ENCODE results near the gene CCDC154. TPM values are rescaled to one million over a fixed set of nuclear protein-coding genes. Genes with fewer than 3 reads are reported as not detected.

CCDC154 gene
- total and polyA plus RNA-seq, 2 donors (not counting 3 experiments of a cell fraction or from before 2014, with no cell fraction given), result 0.65 to 0.75 TPM

- H3K27me3 ChIP-seq (ENCODE audit: control insufficient read depth in 2 of 2, insufficient read depth in 2 of 2, low read length in 2 of 2), result no peaks in the 10 kb centered on the region
- H3K27ac ChIP-seq (ENCODE audit: insufficient read depth, low read depth, low read length), result no peak overlapping the region
- no peaks in the 10 kb centered on the region for H3K9me3 ChIP-seq (replicated peaks; ENCODE audit: control insufficient read depth, insufficient read depth, low read length)
- no peak overlapping the region for H3K4me3 ChIP-seq (replicated peaks in 1 of 3; ENCODE audit: insufficient read depth in 1 of 3, low read depth in 1 of 3, low read length in 3 of 3)
- no peak overlapping the region for H3K4me2 ChIP-seq (ENCODE audit: insufficient read depth, low read length)
- H3K9me1 ChIP-seq (replicated peaks; ENCODE audit: control insufficient read depth, extremely low read depth, insufficient read depth, low read length), result no peaks in the 10 kb centered on the region
- no peaks in the 10 kb centered on the region for H4K20me1 ChIP-seq (replicated peaks; ENCODE audit: control insufficient read depth, extremely low read depth, insufficient read depth, low read length)
- no peaks in the 10 kb centered on the region for H3K36me3 ChIP-seq (ENCODE audit: control insufficient read depth in 2 of 2, extremely low read depth in 1 of 2, insufficient read depth in 2 of 2, low read length in 2 of 2)
- H3K79me2 ChIP-seq (ENCODE audit: control insufficient read depth, insufficient read depth, low read length), result no peaks in the 10 kb centered on the region
- intact Hi-C loops (cut with micrococcal nuclease) (loop anchor here (10.0 kb wide), 1 partner anchor 275 kb away; the partner anchor contains the start of gene MAPK8IP3), dilution Hi-C loops (cut with MboI; ENCODE audit: extremely low pct_ligation_motif_present, low sequenced_read_pairs) (no loop called here)
- DNase-seq (ENCODE audit: low read depth, low spot score) (no peak), FAIRE-seq (no peak)
- no TSS peak for BruUV-seq (replicated peaks)
- H3K9ac ChIP-seq (replicated peaks; ENCODE audit: extremely low read depth, insufficient read depth, low read length), result no peak overlapping the region
- H2AFZ ChIP-seq (ENCODE audit: low read depth, low read length), result no peak overlapping the region
- POLR2A ChIA-PET, result interaction anchor here (0.7 kb wide), 1 partner anchor 342 kb away, joined by 4 read pairs; no protein-coding TSS in a partner anchor
- TF ChIP-seq POLR2AphosphoS5 (IDR thresholded peaks at IDR 0.05; ENCODE audit: insufficient read depth, low read depth, low read length), result no peak
- no peak for TF ChIP-seq POLR2A (IDR thresholded peaks at IDR 0.05; ENCODE audit: low read depth, low read length)
- no peak for TF ChIP-seq EZH2 (IDR thresholded peaks at IDR 0.05; ENCODE audit: borderline replicate concordance, low read depth, low read length, severe bottlenecking)
- no peak for TF ChIP-seq JUN (IDR thresholded peaks at IDR 0.05; ENCODE audit: borderline replicate concordance, insufficient read depth, insufficient read length, low read depth)
- no peak for TF ChIP-seq MAX (IDR thresholded peaks at IDR 0.05; ENCODE audit: insufficient read depth, insufficient read length)
- no peak for TF ChIP-seq FOS (IDR thresholded peaks at IDR 0.05; ENCODE audit: borderline replicate concordance, insufficient read depth, low read length)
- no peak for TF ChIP-seq CTCF (IDR thresholded peaks at IDR 0.05; ENCODE audit: extremely low read depth in 1 of 2, insufficient read depth in 1 of 2, low read depth in 1 of 2, low read length in 2 of 2)
- TF ChIP-seq MYC (IDR thresholded peaks at IDR 0.05; ENCODE audit: low read depth, low read length), result no peak
- no peak for TF ChIP-seq GATA2 (IDR thresholded peaks at IDR 0.05; ENCODE audit: insufficient read depth, insufficient read length, low read depth, low read length)
- no peaks in the 10 kb centered on the region for H3K4me1 ChIP-seq (ENCODE audit: control insufficient read depth, extremely low read depth, insufficient read depth, low read length)
- CTCF ChIA-PET, result interaction anchor here (0.8 to 1.7 kb wide), 3 partner anchors 8 to 321 kb away, joined by 4 to 8 read pairs (median 6); no protein-coding TSS in a partner anchor
These were observed 14.7 kb downstream of the CCDC154 start for GRCh38 chr16:1429631-1430030.

Measured in endothelial cell of umbilical vein (primary cell).